ENCODE measurements around the gene GID4. TPM values are rescaled to one million over a fixed set of nuclear protein-coding genes. Genes with fewer than 3 reads are reported as not detected.

GID4 gene
- total and polyA plus RNA-seq, 9 of the 15 experiments (the other 6 are each of a cell fraction or from before 2014, with no cell fraction given) = 1.2 to 6.4 (median 3.7) TPM

DNA sequence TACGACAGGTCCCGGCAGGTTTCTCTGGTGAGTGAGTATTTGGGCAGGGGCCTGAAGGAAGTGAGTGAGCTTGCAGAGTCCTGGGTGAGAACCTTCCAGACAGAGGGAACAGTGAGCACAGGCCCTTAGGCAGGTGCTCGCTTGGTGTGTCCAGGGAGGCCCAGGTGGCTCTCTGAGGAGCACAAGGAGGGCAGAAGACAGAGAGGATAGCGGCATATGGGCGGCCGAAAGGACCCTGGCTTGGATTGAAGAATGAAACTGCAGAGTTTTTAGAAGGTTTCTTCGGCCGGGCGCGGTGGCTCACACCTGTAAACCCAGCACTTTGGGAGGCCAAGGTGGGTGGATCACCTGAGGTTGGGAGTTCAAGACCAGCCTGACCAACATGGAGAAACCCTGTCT, 55.2 kb downstream of the GID4 start:
- BruUV-seq (replicated peaks) = no TSS peak
- Histone ChIP-seq H3K9me1 (ENCODE audit: control insufficient read depth, insufficient read depth, low read length) (no peaks in the 10 kb centered on the region), H3K4me3 (no peak overlapping the region), H2AFZ (ENCODE audit: low read depth, low read length) (no peak overlapping the region), H3K4me1 (replicated peaks in 1 of 2; ENCODE audit: control insufficient read depth in 2 of 2, insufficient read depth in 2 of 2, low read length in 2 of 2) (no peaks in the 10 kb centered on the region; a peak in 2 of 5 replicates), H3K9ac (ENCODE audit: insufficient read depth in 1 of 2, low read depth in 2 of 2, low read length in 2 of 2) (no peak overlapping the region), H3K79me2 (ENCODE audit: control insufficient read depth, insufficient read depth, low read length) (peaks cover 7% of the 10 kb centered on the region), H3K27me3 (ENCODE audit: control insufficient read depth in 2 of 2, insufficient read depth in 2 of 2, low read length in 2 of 2) (no peaks in the 10 kb centered on the region), H4K20me1 (replicated peaks; ENCODE audit: control insufficient read depth, insufficient read depth, low read length) (no peaks in the 10 kb centered on the region), H3K27ac (ENCODE audit: extremely low read depth, low read depth, low read length) (no peak overlapping the region), H3K4me2 (ENCODE audit: insufficient read depth, low read length) (no peak overlapping the region), H3K9me3 (replicated peaks; ENCODE audit: control insufficient read depth, insufficient read depth, low read depth, low read length) (no peaks in the 10 kb centered on the region), H3K36me3 (ENCODE audit: control insufficient read depth, insufficient read depth, low read length) (peaks cover 73% of the 10 kb centered on the region; the same call in 2 of the 3 replicates)
- POLR2A ChIA-PET = no interaction called here
- CTCF ChIA-PET (ENCODE audit: low intra/inter-chr PET ratio) = no interaction called here
- intact Hi-C loops (cut with micrococcal nuclease) = no loop called here
- ATAC-seq (no peak), DNase-seq (ENCODE audit: extremely low read depth in 1 of 4, low spot score in 3 of 4) (no peak), FAIRE-seq (no peak)
- in situ Hi-C loops (cut with MboI) = no loop called here
- WGBS (ENCODE audit: insufficient coverage, low coverage, missing lambda C conversion rate) = 96% methylated on average over 3 of the region's 10 CpGs
- TF ChIP-seq NONO (IDR thresholded peaks at IDR 0.05; ENCODE audit: low read depth in 2 of 2, low read length in 1 of 2) (no peak), HDGF (IDR thresholded peaks at IDR 0.05) (no peak), RBBP5 (IDR thresholded peaks at IDR 0.05; ENCODE audit: borderline replicate concordance, insufficient read depth, low read length, poor library complexity, severe bottlenecking) (no peak), ERF (CRISPR knock-in tag; IDR thresholded peaks at IDR 0.05) (no peak), NR2C1 (IDR thresholded peaks at IDR 0.05) (no peak), NR2C1 (tag; IDR thresholded peaks at IDR 0.05) (no peak), NR2F6 (CRISPR knock-in tag; IDR thresholded peaks at IDR 0.05) (no peak), SIX5 (IDR thresholded peaks at IDR 0.05; ENCODE audit: borderline replicate concordance in 1 of 2, insufficient read depth in 1 of 2, low read depth in 1 of 2, low read length in 2 of 2) (no peak)
- TF ChIP-seq, protein P1, sequence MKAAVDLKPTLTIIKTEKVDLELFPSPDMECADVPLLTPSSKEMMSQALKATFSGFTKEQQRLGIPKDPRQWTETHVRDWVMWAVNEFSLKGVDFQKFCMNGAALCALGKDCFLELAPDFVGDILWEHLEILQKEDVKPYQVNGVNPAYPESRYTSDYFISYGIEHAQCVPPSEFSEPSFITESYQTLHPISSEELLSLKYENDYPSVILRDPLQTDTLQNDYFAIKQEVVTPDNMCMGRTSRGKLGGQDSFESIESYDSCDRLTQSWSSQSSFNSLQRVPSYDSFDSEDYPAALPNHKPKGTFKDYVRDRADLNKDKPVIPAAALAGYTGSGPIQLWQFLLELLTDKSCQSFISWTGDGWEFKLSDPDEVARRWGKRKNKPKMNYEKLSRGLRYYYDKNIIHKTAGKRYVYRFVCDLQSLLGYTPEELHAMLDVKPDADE (conservative IDR thresholded peaks at IDR 0.05; ENCODE audit: control insufficient read depth, low read depth, low read length) = no peak
- TF ChIP-seq, protein P2, sequence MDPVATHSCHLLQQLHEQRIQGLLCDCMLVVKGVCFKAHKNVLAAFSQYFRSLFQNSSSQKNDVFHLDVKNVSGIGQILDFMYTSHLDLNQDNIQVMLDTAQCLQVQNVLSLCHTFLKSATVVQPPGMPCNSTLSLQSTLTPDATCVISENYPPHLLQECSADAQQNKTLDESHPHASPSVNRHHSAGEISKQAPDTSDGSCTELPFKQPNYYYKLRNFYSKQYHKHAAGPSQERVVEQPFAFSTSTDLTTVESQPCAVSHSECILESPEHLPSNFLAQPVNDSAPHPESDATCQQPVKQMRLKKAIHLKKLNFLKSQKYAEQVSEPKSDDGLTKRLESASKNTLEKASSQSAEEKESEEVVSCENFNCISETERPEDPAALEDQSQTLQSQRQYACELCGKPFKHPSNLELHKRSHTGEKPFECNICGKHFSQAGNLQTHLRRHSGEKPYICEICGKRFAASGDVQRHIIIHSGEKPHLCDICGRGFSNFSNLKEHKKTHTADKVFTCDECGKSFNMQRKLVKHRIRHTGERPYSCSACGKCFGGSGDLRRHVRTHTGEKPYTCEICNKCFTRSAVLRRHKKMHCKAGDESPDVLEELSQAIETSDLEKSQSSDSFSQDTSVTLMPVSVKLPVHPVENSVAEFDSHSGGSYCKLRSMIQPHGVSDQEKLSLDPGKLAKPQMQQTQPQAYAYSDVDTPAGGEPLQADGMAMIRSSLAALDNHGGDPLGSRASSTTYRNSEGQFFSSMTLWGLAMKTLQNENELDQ (CRISPR knock-in tag; IDR thresholded peaks at IDR 0.05; ENCODE audit: borderline replicate concordance) = no peak
- TF ChIP-seq, protein P3, sequence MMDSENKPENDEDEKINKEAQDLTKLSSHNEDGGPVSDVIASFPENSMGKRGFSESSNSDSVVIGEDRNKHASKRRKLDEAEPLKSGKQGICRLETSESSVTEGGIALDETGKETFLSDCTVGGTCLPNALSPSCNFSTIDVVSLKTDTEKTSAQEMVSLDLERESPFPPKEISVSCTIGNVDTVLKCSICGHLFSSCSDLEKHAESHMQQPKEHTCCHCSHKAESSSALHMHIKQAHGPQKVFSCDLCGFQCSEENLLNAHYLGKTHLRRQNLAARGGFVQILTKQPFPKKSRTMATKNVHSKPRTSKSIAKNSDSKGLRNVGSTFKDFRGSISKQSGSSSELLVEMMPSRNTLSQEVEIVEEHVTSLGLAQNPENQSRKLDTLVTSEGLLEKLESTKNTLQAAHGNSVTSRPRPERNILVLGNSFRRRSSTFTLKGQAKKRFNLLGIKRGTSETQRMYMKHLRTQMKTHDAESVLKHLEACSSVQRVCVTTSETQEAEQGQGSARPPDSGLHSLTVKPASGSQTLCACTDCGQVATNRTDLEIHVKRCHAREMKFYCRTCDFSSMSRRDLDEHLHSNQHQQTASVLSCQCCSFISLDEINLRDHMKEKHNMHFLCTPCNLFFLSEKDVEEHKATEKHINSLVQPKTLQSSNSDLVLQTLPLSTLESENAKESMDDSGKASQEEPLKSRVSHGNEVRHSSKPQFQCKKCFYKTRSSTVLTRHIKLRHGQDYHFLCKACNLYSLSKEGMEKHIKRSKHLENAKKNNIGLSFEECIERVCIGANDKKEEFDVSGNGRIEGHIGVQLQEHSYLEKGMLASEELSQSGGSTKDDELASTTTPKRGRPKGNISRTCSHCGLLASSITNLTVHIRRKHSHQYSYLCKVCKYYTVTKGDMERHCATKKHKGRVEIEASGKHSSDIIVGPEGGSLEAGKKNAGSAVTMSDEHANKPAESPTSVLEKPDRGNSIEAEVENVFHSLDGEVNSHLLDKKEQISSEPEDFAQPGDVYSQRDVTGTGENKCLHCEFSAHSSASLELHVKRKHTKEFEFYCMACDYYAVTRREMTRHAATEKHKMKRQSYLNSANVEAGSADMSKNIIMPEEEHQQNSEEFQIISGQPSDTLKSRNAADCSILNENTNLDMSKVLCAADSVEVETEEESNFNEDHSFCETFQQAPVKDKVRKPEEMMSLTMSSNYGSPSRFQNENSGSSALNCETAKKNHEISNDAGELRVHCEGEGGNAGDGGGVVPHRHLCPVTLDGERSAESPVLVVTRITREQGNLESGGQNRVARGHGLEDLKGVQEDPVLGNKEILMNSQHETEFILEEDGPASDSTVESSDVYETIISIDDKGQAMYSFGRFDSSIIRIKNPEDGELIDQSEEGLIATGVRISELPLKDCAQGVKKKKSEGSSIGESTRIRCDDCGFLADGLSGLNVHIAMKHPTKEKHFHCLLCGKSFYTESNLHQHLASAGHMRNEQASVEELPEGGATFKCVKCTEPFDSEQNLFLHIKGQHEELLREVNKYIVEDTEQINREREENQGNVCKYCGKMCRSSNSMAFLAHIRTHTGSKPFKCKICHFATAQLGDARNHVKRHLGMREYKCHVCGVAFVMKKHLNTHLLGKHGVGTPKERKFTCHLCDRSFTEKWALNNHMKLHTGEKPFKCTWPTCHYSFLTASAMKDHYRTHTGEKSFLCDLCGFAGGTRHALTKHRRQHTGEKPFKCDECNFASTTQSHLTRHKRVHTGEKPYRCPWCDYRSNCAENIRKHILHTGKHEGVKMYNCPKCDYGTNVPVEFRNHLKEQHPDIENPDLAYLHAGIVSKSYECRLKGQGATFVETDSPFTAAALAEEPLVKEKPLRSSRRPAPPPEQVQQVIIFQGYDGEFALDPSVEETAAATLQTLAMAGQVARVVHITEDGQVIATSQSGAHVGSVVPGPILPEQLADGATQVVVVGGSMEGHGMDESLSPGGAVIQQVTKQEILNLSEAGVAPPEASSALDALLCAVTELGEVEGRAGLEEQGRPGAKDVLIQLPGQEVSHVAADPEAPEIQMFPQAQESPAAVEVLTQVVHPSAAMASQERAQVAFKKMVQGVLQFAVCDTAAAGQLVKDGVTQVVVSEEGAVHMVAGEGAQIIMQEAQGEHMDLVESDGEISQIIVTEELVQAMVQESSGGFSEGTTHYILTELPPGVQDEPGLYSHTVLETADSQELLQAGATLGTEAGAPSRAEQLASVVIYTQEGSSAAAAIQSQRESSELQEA (IDR thresholded peaks at IDR 0.05; ENCODE audit: low read depth) = no peak
